ENCODE measurements around the gene C20orf96. TPM values are rescaled to one million over a fixed set of nuclear protein-coding genes. Genes with fewer than 3 reads are reported as not detected.

The C20orf96 gene
- total RNA-seq, 1 donor from 2014 or later = 3.7 TPM

DNA sequence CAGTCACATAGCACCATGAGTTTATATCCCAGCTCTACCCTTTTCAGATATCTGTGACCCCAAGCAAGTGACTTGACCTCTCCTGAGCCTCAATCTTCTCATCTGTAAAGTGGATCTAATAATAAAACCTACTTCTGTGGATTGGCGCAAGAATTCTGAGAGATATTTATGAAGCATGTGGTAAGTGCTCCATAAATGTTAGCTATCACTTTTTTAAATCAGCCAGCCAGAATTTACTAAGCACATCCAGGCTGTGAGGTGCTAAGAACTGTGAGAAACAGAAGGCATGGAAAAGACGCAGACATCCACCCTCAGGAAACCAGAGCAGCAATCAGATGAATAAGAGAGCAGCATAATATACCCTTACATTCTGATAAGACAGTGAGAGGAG is 862 bp downstream of the C20orf96 start:
- peak; percentile 9 for DNase-seq (ENCODE audit: low spot score)
- intact Hi-C loops (cut with DNase I) = no loop called here

DNA sequence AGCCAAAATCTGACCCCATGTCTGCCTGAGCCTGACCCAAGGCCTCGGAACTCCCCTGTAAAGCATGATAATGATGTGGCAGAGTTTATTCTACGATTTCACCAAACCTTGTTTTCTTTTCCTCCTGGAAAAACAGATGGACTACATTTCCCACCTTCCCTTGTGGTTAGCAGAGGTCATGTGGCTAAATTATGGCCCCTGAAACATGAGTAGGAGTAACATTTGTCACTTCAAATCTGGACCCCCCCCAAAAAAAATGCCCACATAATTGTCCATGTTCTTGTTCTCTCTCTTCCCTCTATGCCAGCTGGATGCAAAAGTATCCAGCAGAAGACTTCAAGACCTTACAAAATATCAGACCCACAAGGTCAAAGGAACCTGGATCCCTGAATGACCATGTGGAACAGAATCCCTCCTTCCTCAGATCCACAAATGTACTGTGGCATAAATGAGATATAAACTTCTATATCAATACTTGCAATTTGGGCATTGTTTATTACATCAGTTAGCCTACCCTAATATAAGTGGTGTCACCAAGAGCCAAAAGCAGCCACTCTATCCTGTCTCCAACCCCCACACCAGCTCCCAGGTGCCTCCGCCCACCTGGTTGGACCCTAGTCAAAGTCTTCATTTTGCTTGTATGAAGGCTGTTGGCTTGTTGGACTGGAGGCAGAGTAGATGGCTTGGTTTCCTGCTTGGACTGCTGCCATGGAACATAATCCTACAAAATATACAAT is 1.4 kb downstream of the C20orf96 start:
- intact Hi-C loops (cut with DNase I) = no loop called here
- no peak for DNase-seq (ENCODE audit: low spot score)

DNA sequence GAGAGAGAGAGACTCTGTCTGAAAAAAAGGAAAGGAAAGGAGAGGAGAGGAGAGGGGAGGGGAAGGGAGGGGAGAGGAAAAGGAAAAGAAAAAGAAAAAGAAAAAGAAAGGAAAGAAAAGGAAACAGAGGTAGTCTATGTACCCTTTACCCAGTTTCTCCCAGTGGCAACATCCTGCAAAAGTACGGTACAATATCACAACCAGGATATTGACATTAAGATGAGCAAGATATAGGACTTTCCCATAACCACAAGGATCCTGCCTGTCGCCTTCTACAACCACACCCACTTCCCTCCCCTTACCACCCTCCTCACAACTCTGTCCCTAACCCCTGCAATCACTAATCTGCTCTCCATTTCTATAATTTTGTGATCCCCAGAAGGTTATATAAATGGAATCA is 4.0 kb downstream of the C20orf96 start:
- DNase-seq (ENCODE audit: low spot score) = no peak
- intact Hi-C loops (cut with DNase I) = no loop called here

DNA sequence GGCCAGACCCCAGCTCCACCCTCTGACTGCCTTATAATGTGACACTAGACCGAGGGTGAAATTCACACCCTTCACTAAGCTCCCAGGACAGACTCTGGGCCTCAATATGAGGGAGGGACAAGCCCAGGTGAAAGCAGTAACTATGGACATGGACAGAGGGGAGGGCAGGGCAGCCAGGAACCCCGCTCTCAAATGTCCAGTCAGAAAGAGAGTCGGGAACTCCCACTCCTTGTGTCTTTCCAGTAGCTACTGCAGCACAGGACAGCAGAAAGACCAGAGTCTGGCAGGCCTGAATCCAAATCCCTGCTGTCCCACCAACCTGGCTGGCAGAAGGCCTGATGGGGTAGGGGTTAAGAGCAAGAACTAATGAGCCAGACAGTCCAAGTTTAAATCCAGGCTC is 6.4 kb downstream of the C20orf96 start:
- DNase-seq (ENCODE audit: low spot score) = no peak
- intact Hi-C loops (cut with DNase I) = no loop called here

DNA sequence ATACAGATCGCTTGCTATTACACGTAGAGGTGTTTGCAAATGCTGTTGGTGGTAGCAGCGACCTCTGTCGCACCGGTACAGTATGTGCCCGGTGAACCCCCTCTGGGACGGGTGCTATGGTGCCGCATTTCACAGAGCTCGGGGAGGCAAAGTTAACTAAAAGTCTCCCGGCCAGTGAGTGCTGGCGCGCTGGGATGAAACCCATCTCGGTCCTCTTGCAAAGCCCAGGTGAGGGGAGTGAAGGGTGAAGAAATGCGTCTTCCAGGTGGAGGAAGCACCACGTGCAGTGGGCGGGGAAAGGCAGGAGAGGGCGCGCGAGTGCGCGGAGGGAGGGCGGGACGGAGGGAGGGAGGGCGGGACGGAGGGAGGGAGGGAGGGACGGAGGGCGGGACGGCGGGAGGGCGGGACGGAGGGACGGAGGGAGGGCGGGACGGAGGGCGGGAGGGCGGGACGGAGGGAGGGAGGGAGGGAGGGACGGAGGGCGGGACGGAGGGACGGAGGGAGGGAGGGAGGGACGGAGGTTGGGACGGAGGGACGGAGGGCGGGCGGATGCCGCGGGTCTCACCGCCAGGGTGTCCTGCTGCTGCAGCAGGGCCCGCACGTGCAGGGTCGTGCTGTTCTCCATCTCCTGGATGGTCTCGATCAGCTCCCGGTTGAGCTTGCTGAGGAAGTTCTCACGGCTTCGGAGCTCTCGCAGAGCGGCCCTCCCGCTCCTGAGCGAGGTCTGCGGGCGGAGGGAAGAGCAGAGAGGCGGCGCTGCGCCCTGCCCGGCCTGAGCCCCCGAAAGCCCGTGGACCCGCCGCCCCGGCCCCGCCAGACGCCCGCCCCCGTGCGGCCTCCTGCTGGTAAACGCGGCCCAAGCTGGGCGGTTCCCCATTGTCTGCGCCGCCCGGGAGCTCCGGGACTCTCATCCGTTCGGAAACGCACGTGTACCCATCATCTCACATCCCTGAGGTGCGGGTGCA is 11.7 kb downstream of the C20orf96 start:
- intact Hi-C loops (cut with DNase I) = loop anchor here (10.0 kb wide), 1 partner anchor 56 kb away; no protein-coding TSS in a partner anchor
- no peak for DNase-seq (ENCODE audit: low spot score)

DNA sequence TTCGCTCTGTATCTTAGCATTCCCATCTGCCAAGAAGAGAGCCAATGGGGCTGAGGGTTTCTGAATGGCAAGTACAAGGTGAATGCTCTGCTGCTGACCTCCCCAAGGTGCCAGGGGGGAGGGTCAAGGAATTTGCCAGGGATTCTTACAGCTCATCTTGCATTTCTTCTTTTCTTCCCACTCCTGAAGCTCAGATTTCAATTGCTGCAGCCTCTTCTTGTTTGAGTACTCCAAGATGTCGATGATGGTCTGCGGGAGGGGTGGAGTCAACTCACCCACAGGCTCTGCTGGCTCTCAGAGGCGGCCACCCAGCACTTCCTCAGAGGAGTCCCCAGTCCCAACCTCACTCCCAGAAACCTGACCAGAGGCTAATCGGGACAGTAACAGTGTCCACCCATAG is 12.4 kb downstream of the C20orf96 start:
- DNase-seq (ENCODE audit: low spot score) = peak; percentile 12
- intact Hi-C loops (cut with DNase I) = loop anchor here (10.0 kb wide), 1 partner anchor 57 kb away; no protein-coding TSS in a partner anchor

DNA sequence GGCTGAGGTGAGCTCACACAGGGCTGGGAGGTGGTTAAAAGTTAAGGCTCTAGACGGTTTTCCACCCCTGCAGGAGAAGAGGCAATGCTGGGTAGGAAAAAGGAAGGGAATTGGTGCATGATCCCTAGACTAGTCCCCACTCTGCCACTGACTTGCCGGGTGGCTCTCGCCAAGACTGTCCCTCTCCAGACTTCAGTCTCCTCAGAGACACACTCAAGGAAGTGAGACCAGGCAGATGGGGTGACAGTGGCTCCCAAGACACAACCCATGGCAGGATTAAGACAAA is 13.1 kb downstream of the C20orf96 start:
- no peak for DNase-seq (ENCODE audit: low spot score)
- intact Hi-C loops (cut with DNase I) = loop anchor here (10.0 kb wide), 1 partner anchor 57 kb away; no protein-coding TSS in a partner anchor

DNA sequence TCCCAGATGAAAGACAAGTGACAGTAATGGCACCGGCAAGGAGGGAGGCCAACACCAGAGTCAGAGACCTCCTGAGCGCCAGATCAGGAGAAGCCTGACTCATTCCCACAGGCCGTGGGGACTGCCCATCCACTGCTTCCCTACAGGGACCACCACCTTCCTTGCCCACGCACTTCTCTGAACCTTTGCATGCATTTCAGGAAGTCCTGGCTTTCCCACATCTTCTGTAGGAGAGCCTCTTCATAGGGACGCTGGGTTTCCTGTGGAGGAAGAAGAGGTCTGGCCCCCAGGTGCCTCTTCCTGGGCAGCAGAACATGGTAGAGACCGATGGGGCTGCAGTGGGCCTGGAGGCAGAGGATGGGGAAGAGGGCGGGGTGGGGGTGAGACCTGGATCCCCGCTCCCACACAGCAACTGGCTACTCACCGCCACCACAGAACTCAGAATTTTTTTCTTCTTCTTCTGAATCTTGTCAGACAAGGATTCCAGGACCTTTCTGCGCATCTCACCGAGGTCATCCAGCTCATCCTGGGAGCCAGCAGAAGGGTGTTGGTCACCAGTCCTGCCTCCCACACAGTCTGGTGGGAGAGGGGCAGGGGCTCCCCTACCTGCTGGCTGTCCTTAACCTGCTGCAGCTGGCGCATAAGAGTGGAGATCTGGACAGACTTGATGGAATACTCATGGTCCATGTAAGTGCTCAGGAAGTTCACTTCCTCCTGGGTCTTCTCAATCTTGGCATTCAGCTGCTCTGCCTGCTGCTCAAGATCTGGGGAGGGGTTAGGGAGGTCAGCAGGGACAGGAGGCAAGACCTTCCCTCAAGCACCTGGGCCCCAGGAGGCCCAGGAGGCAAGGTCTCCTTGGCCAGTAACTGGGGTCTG is 13.7 kb downstream of the C20orf96 start:
- peak; percentile 57 for DNase-seq (ENCODE audit: low spot score)

DNA sequence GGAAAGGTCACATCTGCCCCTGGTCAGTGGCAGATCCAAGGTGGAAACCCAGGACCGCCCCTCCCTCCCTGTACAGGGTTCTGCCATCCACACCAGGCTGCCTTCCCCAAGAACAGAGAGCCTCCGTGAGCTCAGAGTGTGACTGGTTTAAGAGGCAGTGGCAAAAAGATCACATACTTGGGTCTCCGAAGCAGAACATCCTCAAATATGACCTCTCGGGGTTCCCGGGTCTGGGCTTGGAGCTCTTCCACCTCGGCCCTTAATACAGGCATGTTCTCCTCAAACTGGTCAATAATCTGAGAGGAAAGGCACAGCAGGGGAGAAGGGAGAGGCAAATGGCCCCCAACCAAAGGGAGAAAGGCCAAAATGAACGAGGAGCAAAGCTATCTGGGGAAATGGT is 14.8 kb downstream of the C20orf96 start:
- intact Hi-C loops (cut with DNase I) = loop anchor here (10.0 kb wide), 1 partner anchor 59 kb away; no protein-coding TSS in a partner anchor
- peak; percentile 67 for DNase-seq (ENCODE audit: low spot score)

More for the DNA sequence above, 13.7 kb downstream of the C20orf96 start:
- intact Hi-C loops (cut with DNase I) = loop anchor here (10.0 kb wide), 1 partner anchor 58 kb away; no protein-coding TSS in a partner anchor

DNA sequence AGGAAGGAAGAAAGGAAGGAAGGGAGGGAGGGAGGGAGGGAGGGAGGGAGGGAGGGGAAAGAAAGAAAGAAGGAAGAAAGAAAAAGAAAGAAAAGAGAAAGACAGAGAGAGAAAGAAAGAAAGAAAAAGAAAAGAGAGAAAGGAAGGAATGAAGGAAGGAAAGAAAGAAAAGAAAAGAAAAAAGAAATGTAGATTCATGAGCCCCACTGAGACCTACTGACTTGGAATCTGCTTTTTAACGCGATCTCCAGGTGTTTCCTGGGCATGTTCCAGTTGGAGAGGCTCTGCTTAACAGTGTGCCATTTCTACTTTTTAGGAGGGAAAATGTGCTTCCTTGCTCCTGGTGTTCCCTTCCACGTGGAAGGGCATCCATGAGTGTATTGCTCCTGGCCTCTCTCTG is 16.7 kb downstream of the C20orf96 start:
- intact Hi-C loops (cut with DNase I) = loop anchor here (10.0 kb wide), 1 partner anchor 61 kb away; no protein-coding TSS in a partner anchor
- DNase-seq (ENCODE audit: low spot score) = no peak

DNA sequence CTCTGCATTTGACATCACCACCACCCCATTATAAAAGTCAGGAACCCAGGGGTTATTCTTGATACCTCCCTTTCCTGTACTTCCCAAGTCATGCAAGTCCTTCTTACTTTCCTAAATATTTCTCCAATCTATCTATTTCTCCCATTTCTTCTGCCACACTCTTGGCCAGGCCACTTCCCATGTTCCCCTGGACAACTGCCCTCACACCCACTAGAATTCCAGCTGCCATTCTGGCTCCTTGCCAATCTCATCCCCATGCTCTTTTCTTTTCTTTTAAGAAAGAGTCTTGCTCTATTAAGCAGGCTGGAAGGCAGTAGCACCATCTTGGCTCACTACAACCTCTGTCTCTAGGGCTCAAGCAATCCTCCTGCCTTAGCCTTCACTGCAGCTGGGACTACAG is 17.8 kb downstream of the C20orf96 start:
- DNase-seq (ENCODE audit: low spot score) = no peak
- intact Hi-C loops (cut with DNase I) = loop anchor here (10.0 kb wide), 1 partner anchor 62 kb away; no protein-coding TSS in a partner anchor

DNA sequence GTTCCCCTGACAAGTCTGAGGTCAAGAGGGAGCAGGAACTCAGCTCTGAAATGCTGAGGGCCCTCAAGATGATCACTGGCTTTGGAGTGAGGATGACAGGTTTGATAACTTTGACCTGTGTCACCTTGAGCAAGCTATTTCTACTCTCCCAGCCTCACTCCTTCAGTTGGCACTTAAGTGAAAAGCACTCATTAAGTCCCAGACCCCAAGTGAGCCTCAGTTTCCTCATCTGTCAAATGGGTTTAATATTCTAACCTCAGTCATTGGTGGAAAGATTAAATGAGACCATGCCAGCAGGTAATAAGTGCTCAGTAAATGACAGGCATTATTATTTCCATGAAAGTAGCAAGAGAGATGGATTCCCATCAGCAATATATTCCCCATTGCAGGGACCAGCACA is 19.0 kb downstream of the C20orf96 start:
- no peak for DNase-seq (ENCODE audit: low spot score)
- intact Hi-C loops (cut with DNase I) = loop anchor here (10.0 kb wide), 1 partner anchor 63 kb away; no protein-coding TSS in a partner anchor

DNA sequence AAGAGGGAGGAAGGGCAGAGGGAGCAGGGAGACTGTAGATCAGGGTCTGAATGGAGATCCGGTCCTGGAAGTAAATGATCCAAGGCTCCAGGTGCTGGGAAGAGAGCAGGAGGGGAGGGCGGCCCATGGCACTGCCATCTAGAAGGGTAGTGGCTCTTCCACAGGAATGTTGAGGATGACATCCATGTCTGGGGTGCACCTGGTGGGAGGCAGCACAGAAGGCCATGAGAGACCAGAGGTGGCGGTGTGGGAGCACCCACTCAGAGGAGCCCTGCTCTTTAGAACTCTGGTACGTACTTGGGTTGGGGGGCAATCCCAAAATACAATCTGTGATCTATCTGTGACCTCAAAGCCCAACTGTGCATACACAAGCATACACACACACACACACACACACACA is 19.5 kb downstream of the C20orf96 start:
- DNase-seq (ENCODE audit: low spot score) = no peak
- intact Hi-C loops (cut with DNase I) = loop anchor here (10.0 kb wide), 1 partner anchor 64 kb away; no protein-coding TSS in a partner anchor

DNA sequence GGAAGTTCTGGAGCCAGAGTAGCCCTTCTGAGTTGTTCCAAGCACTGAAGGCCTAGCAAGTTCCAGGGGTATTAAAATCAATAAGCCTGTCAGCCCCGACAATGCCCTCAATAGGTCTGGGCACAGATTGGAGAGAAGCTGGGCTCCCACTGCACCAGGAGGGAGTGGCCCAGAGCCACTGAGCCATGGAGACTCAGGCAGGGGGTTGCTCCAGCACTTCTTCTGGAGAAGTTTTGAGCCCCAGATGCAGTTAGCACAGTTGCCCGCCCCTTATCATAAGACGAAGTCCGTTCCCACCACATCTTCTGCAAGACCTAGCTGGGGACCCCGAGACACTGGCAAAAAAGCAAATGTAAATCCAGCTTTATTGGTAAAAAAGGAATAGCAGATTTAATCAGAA is 20.0 kb downstream of the C20orf96 start:
- DNase-seq (ENCODE audit: low spot score) = no peak
- intact Hi-C loops (cut with DNase I) = loop anchor here (10.0 kb wide), 1 partner anchor 64 kb away; no protein-coding TSS in a partner anchor

DNA sequence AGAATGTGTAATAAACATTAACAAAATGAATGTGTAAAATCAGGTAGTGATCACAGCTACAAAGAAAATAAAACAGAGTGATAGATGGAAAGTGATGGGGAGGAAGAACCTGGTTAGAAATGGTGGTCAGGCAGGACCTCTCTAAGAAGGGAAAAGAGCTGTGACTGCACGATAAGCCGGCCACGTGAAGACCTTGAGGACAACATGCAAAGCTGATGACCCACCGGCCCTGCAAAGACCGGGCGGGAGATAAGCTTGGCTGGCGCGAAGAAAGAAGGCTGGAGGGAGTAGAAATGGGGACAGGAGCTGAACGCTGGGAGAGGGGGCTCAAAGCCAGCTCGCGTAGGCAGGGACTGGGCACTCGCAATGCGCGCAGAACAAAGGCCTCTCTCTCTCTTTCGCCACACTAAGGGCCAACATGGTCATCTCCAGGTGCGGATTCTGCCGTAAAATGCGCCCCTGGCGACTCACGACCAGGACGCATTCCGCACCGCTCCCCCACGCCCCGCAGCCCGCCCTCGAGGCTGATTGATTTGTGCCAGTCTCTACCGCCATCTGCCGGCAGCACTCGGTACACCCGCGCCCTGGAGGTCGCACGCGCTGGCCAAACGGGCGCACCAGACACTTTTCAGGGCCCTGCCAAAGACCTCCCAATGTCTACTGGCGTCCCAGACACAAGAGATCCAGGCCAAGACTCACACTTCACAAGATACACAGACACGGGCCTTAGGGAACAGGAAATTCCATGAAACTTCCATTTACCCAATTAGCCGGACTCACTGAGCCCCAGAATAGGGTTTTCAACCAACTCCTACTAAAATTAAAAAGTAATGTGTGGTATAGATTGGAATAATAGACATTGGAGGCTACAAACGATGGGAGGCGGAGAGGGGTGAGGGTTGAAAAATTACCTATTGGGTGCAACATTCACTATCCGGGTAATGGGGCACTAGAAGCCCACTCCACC is 23.7 kb downstream of the C20orf96 start:
- intact Hi-C loops (cut with DNase I) = loop anchor here (5.0 kb wide), 1 partner anchor 55 kb away; no protein-coding TSS in a partner anchor
- peak; percentile 87 for DNase-seq (ENCODE audit: low spot score)

DNA sequence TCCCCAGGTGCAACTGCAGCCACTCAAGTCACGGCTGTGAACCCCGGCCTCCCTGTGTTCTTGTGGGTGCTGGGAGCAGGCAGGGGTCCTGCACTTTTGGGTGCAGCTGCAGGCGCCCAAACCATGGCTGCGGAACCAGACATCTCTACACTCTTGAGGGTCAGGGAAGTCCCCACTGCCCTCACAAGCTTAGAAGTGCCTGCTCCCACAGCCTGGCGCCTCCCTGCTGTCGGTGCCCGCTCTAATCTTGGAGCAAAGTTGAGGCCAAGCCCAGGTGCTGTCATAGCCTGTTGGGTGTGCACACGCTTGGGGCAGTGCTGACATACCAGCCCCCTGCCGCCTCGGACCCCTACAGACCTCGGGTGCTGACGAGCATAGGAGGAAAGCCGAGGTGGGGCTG is 26.8 kb downstream of the C20orf96 start:
- intact Hi-C loops (cut with DNase I) = no loop called here
- no peak for DNase-seq (ENCODE audit: low spot score)

DNA sequence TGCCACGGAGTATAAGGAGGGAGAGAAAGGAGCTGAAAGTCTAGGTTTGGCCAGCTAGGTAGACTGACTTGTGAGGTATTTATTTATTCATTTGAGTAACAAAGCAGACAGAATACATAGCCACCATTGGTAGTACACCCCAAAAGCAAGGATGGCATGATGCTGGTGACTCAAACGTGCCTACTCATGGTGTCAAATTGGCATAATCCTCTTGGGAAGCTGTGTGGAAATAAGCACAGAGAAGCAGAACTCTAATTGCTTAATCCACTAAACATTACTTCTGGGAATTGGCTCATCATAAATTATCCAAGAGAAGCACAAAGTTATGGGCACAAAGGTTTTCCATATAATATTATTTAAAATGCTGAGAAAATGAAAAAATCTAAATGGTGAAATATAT is 30.6 kb downstream of the C20orf96 start:
- DNase-seq (ENCODE audit: low spot score) = no peak
- intact Hi-C loops (cut with DNase I) = no loop called here

DNA sequence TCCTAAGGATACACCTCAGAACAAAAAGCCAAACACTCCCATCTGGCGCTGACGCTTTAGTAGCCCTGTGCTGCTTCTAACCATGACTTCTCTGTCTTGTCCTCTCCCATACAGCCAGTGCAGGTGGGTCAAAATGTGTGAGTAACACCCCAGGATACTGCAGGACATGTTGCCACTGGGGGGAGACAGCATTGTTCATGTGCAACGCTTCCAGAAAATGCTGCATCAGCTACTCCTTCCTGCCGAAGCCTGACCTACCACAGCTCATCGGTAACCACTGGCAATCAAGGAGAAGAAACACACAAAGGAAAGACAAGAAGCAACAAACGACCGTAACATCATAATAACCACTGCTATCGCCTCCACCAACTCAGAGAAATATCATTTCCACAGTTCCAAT is 31.6 kb downstream of the C20orf96 start:
- DNase-seq (ENCODE audit: low spot score) = no peak
- intact Hi-C loops (cut with DNase I) = no loop called here

Data from cardiac septum (tissue), 1 donor.